D341Med (cell line): Measurements from ENCODE around the gene ZNF438.

Experiments used
- DNase-seq: peaks from one replicate; pipeline ENCODE4 v3.0.0; 2012; ENCODE audit warnings: low spot score

The ZNF438 gene

GRCh38 chr10:30822693-30823465 is 208.8 kb downstream of the ZNF438 start:
- no peak for DNase-seq

GRCh38 chr10:30821994-30822692 is 209.5 kb downstream of the ZNF438 start:
- DNase-seq, result no peak

DNA sequence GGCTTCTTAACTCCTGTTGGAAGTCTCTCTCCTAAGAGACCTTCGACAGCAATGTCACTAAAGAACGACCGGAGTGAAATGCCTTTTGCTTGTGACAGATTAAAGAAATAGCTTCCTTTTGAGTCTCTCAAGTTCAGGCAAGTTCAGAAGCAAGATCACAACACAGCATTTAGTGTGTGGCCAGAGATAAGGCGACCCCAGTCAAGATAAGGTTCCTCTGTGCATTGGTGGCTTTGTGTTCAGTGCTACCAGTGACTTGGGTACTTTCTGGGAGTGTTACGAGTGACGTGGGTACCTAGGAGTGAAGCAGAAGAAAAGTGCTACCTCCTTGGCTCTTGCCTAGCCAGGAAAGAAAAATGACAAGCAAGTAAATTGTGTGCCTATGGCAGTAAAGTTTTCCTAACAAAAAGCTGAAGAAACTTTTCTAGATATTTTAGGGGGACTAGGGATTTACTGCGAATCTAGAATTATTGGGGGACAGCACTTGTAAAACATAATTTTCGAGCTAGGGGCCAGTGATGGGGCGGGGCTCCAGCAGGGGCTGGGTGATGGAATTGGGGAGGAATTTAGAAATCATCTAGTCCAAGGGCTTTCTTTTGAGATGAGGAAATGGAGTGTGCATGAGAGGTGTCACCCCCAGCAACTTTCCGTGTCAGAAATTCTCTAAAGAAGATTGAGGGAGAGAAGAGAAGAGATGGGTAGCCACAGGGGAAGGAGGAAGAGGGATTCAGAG is 210.2 kb downstream of the ZNF438 start:
- DNase-seq, result no peak

DNA sequence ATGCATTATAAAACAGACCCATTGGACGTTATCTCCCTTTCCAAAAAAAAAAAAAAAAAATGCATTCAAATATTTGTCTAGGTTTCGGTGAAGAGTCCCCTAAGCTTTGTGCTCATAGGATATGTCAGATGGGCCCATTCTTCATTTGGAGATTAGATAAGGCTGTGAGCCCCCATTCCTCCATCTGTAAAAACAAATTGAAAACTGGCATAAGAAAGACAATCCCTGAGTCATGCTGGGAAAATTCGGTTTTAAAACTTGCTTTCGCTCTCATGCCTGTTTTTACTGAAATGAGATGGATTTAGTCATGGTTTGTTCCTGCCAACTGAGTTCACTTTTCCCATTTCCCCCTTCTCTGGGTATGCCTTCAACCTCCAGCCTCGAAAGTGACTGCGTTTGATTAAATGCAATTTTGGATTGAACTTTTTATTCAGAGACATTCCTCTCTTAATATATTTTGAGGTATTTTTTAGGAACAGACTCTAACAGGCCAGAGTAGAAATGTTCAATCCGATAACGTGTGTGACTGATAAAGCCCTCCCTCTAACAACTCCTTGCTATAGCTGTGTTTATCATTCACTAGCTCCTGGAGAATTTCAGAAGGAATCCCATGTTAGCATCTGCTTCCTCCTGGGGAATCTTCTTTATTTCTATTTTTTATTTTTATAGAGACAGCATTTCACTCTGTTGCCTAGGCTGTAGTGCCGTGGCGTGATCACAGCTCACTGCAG is 211.2 kb downstream of the ZNF438 start:
- DNase-seq, result no peak

- no peak for DNase-seq
Observed at GRCh38 chr10:30819341-30820181, 212.1 kb downstream of the ZNF438 start.

- no peak for DNase-seq
Observed at GRCh38 chr10:30818854-30819253, 212.8 kb downstream of the ZNF438 start.

- no peak for DNase-seq
Observed at GRCh38 chr10:30818010-30818660, 213.5 kb downstream of the ZNF438 start.

GRCh38 chr10:30817541-30817940 is 214.1 kb downstream of the ZNF438 start:
- DNase-seq, result no peak

- DNase-seq, result no peak
Observed at GRCh38 chr10:30816820-30817171, 214.9 kb downstream of the ZNF438 start.

- DNase-seq, result peak; percentile 64
Observed at GRCh38 chr10:30816159-30816819, 215.4 kb downstream of the ZNF438 start.

DNA sequence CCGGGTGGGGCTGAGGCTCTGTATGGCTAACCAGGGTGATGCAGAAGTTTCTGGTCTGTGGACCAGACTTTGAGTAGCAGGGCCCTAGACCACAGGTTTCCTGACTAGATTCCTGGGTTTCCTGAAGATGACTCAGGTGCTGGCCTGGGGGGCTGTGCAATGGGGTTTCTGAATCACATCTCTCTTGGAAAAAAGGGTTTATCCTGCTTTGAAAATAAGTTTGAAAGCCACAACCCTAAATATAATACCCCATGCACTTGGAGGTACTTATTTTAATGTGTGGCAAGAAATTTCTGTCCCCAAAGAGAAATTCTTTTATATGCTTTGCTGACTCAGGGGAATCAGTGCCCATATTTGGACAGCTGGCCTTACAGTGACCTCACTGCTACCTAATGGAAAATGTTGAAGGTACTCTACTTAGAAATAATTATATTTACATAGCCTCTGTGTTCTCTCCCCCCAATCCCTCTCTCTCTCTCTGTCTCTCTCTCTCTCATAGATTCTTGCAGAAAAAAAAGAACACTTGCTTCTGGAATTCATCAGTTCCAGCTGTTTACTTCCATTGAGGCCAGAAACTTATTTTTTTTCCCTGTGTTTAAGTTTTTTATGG is 217.7 kb downstream of the ZNF438 start:
- DNase-seq, result no peak

- no peak for DNase-seq
Observed at GRCh38 chr10:30812018-30812851, 219.4 kb downstream of the ZNF438 start.

DNA sequence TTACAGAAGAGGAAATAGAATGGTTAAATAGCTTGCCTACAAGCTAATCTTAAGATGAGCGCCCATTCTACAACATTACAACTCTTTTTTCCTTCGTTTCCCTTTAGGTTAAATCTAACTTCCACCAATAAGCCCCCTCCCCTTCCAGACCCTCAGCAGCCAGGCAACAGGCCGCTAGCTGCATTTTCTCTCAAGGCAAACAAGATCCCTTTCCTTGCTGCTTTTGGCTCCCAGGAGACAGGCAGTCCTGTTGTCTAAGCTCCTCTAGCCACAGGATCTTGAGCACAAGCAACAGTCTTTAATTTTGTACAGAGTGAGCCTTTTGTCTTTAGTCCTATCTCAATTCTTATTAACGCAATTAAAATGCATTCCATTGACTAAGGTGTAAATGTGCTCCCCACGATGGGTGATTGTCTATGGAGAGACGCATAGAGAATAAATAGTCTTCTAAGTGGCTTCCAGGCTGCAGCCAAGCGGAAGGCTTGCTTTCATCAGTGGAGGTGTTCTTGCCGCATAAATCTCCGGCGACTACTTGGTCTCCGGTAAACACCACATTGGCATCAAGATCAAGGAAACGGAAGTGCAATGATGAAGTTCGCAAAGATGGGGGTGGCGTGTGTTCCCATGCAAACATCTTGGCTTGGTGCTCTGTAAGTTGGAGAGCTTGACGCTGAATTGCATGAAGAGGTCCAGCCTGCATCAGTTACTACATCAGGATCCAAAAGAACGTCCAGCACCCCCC is 220.2 kb downstream of the ZNF438 start:
- DNase-seq, result no peak

- DNase-seq, result no peak
Observed at GRCh38 chr10:30810416-30810815, 221.2 kb downstream of the ZNF438 start.

DNA sequence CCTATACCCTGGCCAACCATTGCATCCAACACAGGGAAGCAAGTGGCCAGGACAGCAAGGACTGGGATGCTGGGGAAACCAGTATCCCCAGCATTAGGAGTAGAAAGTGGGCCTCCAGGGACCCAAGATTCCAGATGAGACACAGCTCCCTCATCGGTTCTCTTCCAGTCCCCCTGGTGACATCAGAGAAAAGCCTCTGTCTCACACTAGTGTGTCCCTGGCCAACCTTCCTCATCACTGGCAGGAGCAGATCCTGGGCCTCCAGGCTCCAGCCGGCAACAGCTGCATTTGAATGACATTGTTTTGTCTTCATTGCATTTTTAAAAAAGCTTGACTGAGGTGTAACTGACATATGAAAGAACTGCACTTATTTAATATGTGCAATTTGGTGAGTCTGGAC is 224.8 kb downstream of the ZNF438 start:
- DNase-seq, result no peak

DNA sequence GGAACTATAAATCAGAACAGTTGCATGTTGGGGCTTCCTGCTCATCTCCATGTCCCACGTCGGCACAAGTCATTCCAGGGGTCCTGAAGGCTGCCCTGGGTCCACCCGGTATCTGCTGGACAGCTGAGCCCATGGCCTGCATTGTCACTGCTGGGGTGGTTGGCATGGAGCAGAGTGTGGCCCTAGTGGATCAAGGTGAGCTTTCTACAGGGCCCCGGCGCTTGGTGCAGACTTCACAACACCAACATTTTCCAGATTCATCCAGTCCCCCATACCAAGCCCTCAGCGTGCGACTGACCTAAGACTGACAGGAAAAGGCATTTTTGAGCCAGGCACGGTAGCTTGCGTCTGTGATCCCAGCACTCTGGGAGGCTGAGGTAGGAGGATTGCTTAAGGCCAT is 226.6 kb downstream of the ZNF438 start:
- DNase-seq, result no peak

GRCh38 chr10:30804478-30805055 is 227.1 kb downstream of the ZNF438 start:
- DNase-seq, result no peak

DNA sequence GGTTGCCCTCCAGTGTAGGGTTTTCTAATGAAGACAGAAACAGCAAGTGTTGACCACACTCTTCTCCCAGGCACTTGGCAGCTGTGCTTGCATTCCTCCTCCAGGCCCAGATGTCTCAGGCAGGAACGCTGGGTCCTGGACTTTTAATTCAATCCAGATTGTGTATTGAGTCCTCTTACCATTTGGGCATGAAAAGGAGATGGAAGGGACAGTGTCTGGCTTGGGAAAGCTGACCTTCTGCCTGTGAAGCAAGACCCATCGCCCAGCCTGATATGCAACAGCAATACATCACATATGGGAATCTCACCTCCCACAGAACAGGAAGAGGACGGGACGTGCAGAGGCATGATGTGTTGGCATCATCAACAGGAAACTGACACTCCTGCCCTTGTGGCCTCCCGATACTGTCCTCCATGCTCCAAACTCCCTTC is 227.8 kb downstream of the ZNF438 start:
- no peak for DNase-seq
